Measurements from ENCODE around the gene ASIC3. TPM values are rescaled to one million over a fixed set of nuclear protein-coding genes. Genes with fewer than 3 reads are reported as not detected.

ASIC3 gene
- total RNA-seq, 1 donor from 2014 or later: 8.6 TPM

- no peak for ATAC-seq
- DNase-seq: no peak
Observed at GRCh38 chr7:151046603-151047573, 1.4 kb upstream of the ASIC3 start.

GRCh38 chr7:151048911-151049463 lies 656 bp downstream of the ASIC3 start:
- no peak for ATAC-seq
- intact Hi-C loops (cut with micrococcal nuclease): no loop called here
- DNase-seq: no peak

More at GRCh38 chr7:151046603-151047573, 1.4 kb upstream of the ASIC3 start:
- intact Hi-C loops (cut with micrococcal nuclease): no loop called here

- ATAC-seq: peak; percentile 73
- peak; percentile 78 for DNase-seq
- intact Hi-C loops (cut with micrococcal nuclease): no loop called here
Observed at GRCh38 chr7:151051108-151051507, 2.8 kb downstream of the ASIC3 start.

- no peak for ATAC-seq
- intact Hi-C loops (cut with micrococcal nuclease): no loop called here
- DNase-seq: no peak
Observed at GRCh38 chr7:151053096-151053495, 4.8 kb downstream of the ASIC3 start.

GRCh38 chr7:151053751-151054150 lies 5.4 kb downstream of the ASIC3 start:
- DNase-seq: no peak
- intact Hi-C loops (cut with micrococcal nuclease): no loop called here

GRCh38 chr7:151056283-151056665 lies 7.9 kb downstream of the ASIC3 start:
- DNase-seq: no peak
- no peak for ATAC-seq
- intact Hi-C loops (cut with micrococcal nuclease): no loop called here

More at GRCh38 chr7:151053751-151054150, 5.4 kb downstream of the ASIC3 start:
- no peak for ATAC-seq

GRCh38 chr7:151056666-151057505 lies 8.6 kb downstream of the ASIC3 start:
- ATAC-seq: no peak

GRCh38 chr7:151057506-151057988 lies 9.2 kb downstream of the ASIC3 start, which contains the start of gene CDK5:
CDK5 (minus strand) TSS chr7:151057897; CDS start chr7:151057848, 49 bp downstream.
- no peak for DNase-seq
- intact Hi-C loops (cut with micrococcal nuclease): no loop called here
- peak; percentile 0 for ATAC-seq

More at GRCh38 chr7:151056666-151057505, 8.6 kb downstream of the ASIC3 start:
- intact Hi-C loops (cut with micrococcal nuclease): no loop called here
- no peak for DNase-seq

- intact Hi-C loops (cut with micrococcal nuclease): no loop called here
- ATAC-seq (peak; percentile 85), DNase-seq (peak; percentile 99)
Observed at GRCh38 chr7:151057989-151058780, 9.9 kb downstream of the ASIC3 start.

GRCh38 chr7:151058781-151059366 lies 10.5 kb downstream of the ASIC3 start:
- ATAC-seq (no peak), DNase-seq (no peak)
- intact Hi-C loops (cut with micrococcal nuclease): no loop called here

GRCh38 chr7:151059367-151060112 lies 11.2 kb downstream of the ASIC3 start, which contains the start of gene SLC4A2:
SLC4A2 (plus strand) TSS chr7:151059589; CDS start chr7:151061988, 2,399 bp downstream.
- intact Hi-C loops (cut with micrococcal nuclease): no loop called here
- ATAC-seq: peak; percentile 69
- DNase-seq: peak; percentile 92

GRCh38 chr7:151060113-151060415 lies 11.7 kb downstream of the ASIC3 start:
- intact Hi-C loops (cut with micrococcal nuclease): no loop called here
- DNase-seq: no peak
- no peak for ATAC-seq

- DNase-seq (no peak), ATAC-seq (no peak)
- intact Hi-C loops (cut with micrococcal nuclease): no loop called here
Observed at GRCh38 chr7:151060416-151061212, 12.3 kb downstream of the ASIC3 start.

- intact Hi-C loops (cut with micrococcal nuclease): no loop called here
- DNase-seq: no peak
- no peak for ATAC-seq
Observed at GRCh38 chr7:151061213-151062110, 13.1 kb downstream of the ASIC3 start.

GRCh38 chr7:151062111-151062398 lies 13.7 kb downstream of the ASIC3 start:
- ATAC-seq: no peak
- intact Hi-C loops (cut with micrococcal nuclease): no loop called here
- no peak for DNase-seq

All from left ventricle myocardium superior (tissue), 1 donor.